Muscle layer of colon (tissue), 2 donors: ENCODE data around the gene HPS1.
A peak's percentile ranks its signal among the peaks of the same experiment; 100 is the strongest.

Source experiments
- H3K27ac ChIP-seq: one replicate; pipeline ENCODE4 v1.7.0; 2013; ENCODE audit warnings: low read depth, mild to moderate bottlenecking, low read length, moderate library complexity
- H3K27me3 ChIP-seq, 2 donors: one replicate each; pipeline ENCODE4 v1.7.0; 2013; ENCODE audit warnings: low read length in 2 of 2, mild to moderate bottlenecking in 2 of 2; ENCODE audit not compliant: insufficient read depth in 2 of 2, control insufficient read depth in 1 of 2
- H3K36me3 ChIP-seq: one replicate; pipeline ENCODE4 v1.7.0; 2013; ENCODE audit warnings: mild to moderate bottlenecking, low read length; ENCODE audit not compliant: insufficient read depth
- H3K4me1 ChIP-seq: one replicate; pipeline ENCODE4 v1.7.0; 2013; ENCODE audit warnings: mild to moderate bottlenecking, low read length; ENCODE audit not compliant: insufficient read depth
- H3K4me3 ChIP-seq, 2 donors: one replicate each; pipeline ENCODE4 v1.7.0; 2013; ENCODE audit warnings: low read length in 2 of 2, low read depth in 1 of 2, mild to moderate bottlenecking in 1 of 2, moderate library complexity in 1 of 2
- H3K9ac ChIP-seq: one replicate; pipeline ENCODE4 v1.7.0; 2013; ENCODE audit warnings: low read length
- H3K9me3 ChIP-seq: one replicate; pipeline ENCODE4 v1.7.0; 2013; ENCODE audit warnings: mild to moderate bottlenecking, low read length
- donor health status: abdominal sarcoma.
- donor health status: Adenocarcinoma of cecum.

HPS1 gene

DNA sequence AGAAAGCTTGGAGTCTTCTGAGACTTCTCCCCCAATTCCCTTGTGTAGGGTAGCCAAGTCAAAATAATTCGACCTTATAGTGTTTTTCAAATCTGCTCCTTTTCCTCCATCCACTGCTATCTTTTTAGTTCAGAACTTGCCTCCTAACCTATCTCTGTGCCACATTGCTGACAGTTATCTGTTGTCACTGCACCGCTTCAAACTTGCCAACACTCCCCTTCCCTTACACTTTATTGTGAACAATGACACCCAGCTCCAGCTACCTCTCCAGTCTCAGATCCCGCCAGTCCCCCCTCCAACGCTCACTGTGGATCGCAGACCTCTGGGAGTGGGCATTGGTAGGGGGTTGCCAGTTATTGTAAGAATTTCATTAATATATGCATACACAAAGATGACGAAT, 16.3 kb upstream of the HPS1 start:
- no peaks in the 10 kb centered on the region for H3K4me1 ChIP-seq
- H3K9me3 ChIP-seq, result no peaks in the 10 kb centered on the region
- H3K27me3 ChIP-seq, result no peaks in the 10 kb centered on the region
- no peaks in the 10 kb centered on the region for H3K36me3 ChIP-seq
- no peak overlapping the region for H3K9ac ChIP-seq
- no peak overlapping the region for H3K27ac ChIP-seq
- H3K4me3 ChIP-seq, result no peak overlapping the region

GRCh38 chr10:98461500-98461842, 14.7 kb upstream of the HPS1 start:
- no peaks in the 10 kb centered on the region for H3K4me1 ChIP-seq
- H3K9ac ChIP-seq, result no peak overlapping the region
- no peak overlapping the region for H3K4me3 ChIP-seq
- no peak overlapping the region for H3K27ac ChIP-seq
- no peaks in the 10 kb centered on the region for H3K27me3 ChIP-seq
- no peaks in the 10 kb centered on the region for H3K9me3 ChIP-seq
- H3K36me3 ChIP-seq, result no peaks in the 10 kb centered on the region

DNA sequence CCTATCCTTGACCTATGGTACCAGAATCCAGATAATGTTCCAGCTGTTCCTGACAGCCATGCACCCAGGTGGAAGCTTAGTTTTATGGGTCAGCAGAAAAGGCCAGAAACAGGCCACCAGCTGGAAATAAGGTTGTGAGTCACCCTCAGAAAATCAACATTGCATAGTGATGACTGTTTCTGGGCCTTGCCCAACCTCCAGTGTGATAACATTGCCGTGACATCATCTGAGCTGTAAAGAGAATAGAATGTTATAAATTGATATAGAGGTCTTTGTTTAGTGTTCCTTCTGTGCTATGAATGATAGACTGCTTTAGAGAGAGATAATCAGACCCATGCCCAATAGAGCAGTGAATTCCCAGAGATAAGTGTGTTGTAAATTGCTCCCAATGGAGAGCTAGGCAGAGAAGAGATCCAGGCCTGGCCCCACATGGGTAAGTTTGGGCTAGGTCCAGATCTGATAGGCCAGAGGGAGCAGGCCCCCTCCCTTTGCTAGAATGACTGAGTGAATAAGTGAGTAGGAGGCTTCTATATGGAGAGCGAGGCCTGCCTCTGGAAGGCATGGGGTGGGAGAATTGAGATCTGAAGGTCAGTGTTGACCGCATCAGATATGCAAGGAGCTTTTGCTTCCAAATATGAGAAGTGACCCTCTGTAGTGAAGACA, 14.2 kb upstream of the HPS1 start:
- Histone ChIP-seq H3K27me3 (no peaks in the 10 kb centered on the region), H3K4me1 (no peaks in the 10 kb centered on the region), H3K9ac (no peak overlapping the region), H3K9me3 (no peaks in the 10 kb centered on the region), H3K27ac (no peak overlapping the region), H3K36me3 (no peaks in the 10 kb centered on the region), H3K4me3 (no peak overlapping the region)

DNA sequence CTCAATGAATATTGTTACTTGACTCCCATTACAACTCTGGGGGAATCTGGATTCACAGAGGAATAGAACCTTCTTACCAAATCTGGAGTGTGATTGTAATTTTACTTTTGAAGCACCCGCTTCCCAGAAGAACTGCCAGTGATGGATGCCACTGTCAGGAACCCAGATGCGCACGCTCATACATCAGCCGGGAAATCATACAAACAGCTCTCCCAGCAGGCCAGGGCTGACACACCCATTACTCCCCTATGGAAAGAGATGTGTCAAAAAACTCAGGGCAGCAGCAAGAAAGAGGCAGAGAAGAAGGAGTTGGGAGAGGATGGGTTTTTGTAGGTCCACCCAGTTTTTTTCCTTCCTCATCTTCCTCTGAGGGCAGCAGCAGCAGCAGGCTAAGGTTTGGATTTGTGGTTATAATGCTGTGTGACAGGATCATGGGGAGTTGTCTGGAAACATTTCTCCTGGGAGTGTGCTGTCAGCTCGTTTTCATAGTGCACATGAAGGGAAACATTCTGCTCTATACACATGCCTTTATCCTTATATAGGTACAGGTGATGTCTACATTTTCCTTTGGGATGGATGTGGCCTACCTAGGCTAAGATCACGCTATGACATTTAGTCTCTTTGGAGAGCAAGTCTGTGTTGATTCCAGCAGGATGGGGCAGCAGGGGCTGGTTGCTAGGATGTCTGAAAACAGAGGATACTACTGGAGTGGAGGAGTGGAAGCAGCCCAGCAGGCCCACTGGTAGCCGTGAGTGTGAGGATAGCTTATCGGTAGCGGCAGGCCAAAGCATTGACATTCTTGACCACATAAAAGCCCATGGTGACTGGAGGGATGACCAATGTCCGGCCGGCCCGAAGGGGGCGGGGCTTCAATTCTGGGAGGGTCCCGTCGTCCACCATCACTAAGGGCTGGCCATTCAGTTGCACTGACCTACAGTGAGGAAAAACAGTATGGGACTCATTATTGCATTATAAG, 12.4 kb upstream of the HPS1 start:
- no peaks in the 10 kb centered on the region for H3K4me1 ChIP-seq
- no peak overlapping the region for H3K9ac ChIP-seq
- no peaks in the 10 kb centered on the region for H3K27me3 ChIP-seq
- no peak overlapping the region for H3K4me3 ChIP-seq
- no peaks in the 10 kb centered on the region for H3K36me3 ChIP-seq
- H3K9me3 ChIP-seq, result no peaks in the 10 kb centered on the region
- no peak overlapping the region for H3K27ac ChIP-seq

DNA sequence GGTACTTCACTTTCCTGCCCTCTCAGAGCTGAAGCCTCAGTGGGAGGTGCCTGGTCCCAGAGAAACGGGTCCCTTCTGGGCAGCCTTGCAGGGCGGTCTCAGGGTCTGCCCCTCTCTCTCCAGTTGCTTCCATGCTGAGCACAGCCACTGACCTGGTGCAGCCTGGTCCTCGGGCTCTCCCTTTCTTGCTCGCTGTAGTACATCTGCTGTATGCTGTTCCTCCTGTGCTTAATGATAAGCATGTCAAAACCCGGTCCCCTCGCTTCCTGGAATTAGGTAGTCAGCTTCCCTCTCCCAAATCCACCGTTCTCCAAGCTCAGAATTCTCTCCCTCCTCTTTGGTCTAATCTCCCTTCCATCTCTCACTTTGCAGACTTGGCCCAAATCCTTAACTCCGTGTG, 11.0 kb upstream of the HPS1 start:
- Histone ChIP-seq H3K4me1 (no peaks in the 10 kb centered on the region), H3K9ac (no peak overlapping the region), H3K36me3 (no peaks in the 10 kb centered on the region), H3K4me3 (no peak overlapping the region), H3K27ac (no peak overlapping the region), H3K27me3 (no peaks in the 10 kb centered on the region), H3K9me3 (no peaks in the 10 kb centered on the region)

GRCh38 chr10:98456686-98457482, 10.1 kb upstream of the HPS1 start:
- H3K4me1 ChIP-seq, result no peaks in the 10 kb centered on the region
- no peak overlapping the region for H3K27ac ChIP-seq
- no peak overlapping the region for H3K4me3 ChIP-seq
- H3K27me3 ChIP-seq, result no peaks in the 10 kb centered on the region
- no peaks in the 10 kb centered on the region for H3K9me3 ChIP-seq
- H3K9ac ChIP-seq, result no peak overlapping the region
- H3K36me3 ChIP-seq, result no peaks in the 10 kb centered on the region

GRCh38 chr10:98456043-98456570, 9.4 kb upstream of the HPS1 start:
- no peak overlapping the region for H3K27ac ChIP-seq
- H3K27me3 ChIP-seq, result no peaks in the 10 kb centered on the region
- no peaks in the 10 kb centered on the region for H3K4me1 ChIP-seq
- H3K9me3 ChIP-seq, result no peaks in the 10 kb centered on the region
- H3K4me3 ChIP-seq, result no peak overlapping the region
- H3K36me3 ChIP-seq, result no peaks in the 10 kb centered on the region
- no peak overlapping the region for H3K9ac ChIP-seq

DNA sequence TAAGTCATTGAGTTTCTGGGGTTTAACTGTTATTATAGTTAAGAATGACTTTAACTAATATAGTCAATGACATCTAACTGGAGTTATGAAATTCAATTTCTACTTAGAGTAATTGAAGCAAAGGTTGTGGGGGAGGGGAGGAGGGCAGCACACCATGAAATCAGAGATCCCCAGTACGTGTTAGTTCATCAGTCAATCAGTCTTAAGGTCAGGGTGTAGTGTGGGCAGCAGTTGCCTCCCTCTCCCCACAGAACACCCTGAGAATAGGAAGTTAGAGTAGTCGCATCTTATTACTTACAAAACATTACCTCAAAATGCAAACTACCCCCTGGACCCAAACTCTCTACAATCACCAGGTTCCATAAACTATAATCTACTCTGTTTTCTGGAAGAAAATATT, 7.0 kb upstream of the HPS1 start:
- Histone ChIP-seq H3K27me3 (no peaks in the 10 kb centered on the region), H3K4me3 (no peak overlapping the region), H3K4me1 (no peaks in the 10 kb centered on the region), H3K36me3 (no peaks in the 10 kb centered on the region), H3K27ac (no peak overlapping the region), H3K9ac (no peak overlapping the region), H3K9me3 (no peaks in the 10 kb centered on the region)

DNA sequence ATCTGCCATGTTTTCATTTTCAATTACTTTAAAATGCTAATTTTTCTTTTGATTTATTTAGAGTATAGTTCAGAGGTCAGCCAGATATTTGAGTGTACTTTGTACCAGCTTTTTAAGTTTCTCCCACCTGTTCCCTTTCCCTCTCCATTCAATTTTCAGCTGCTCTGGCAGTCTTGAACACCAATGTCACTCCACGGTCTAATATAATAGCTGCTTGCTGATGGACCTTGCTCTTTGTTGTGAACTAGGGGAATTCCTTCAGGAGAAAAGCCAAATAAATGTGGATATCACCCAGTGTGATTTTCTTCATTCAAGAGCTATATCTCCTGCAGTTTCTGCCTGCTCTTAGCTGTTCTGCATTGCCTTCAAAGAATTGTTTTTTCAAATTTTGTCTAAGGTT, 3.9 kb upstream of the HPS1 start:
- Histone ChIP-seq H3K9me3 (no peaks in the 10 kb centered on the region), H3K27ac (no peak overlapping the region), H3K4me1 (peaks cover 7% of the 10 kb centered on the region), H3K27me3 (no peaks in the 10 kb centered on the region), H3K4me3 (no peak overlapping the region), H3K9ac (no peak overlapping the region), H3K36me3 (no peaks in the 10 kb centered on the region)

DNA sequence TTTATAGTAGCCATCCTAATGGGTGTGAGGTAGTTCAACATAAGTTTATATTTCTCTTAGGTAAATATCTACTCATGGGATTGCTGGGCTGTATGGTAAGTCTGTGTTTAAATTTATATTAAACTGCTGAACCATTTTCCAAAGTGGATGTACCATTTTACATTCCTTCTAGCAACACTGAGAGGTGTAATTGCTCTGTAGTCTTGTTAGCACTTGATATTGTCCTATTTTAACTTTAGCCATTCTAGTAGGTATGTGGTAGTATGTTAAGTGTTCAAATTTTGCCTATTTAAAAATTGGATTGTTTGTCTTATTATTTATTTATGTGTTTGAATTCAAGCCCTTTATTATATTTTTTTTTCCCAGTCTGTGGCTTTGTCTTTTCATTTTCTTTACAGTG, 2.6 kb upstream of the HPS1 start:
- Histone ChIP-seq H3K4me1 (peaks cover 10% of the 10 kb centered on the region), H3K36me3 (peaks cover 10% of the 10 kb centered on the region), H3K27me3 (no peaks in the 10 kb centered on the region)

DNA sequence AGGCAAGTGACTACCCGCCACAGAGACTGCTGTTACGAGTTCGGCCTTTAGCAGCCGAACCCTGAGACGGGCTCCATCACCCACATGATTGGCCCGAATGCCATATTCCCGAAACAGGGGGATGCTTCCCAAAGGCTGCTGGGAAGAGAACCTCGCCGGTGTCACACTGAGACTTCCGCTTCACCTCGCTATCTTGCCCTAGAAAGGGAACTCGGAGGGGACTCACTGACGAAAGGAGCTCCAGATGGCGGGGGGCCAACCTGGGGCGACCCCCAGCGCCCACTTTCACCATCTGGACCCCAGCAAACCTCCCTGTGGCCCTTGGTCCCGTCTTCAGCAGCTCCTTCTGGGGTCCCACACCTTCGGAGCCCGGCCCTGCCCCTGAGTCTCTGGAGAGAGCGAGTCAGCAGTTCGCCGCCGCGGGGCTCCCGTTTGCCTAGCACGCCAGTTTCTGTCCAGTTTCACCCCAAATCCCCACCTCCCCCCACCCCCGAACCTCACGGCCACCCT, 529 bp downstream of the HPS1 start:
- Histone ChIP-seq H3K9ac (peak overlapping the region; percentile 83), H3K4me1 (peaks cover 10% of the 10 kb centered on the region), H3K27ac (peak overlapping the region; percentile 98), H3K4me3 (peak overlapping the region; percentile 87 to 98), H3K27me3 (no peaks in the 10 kb centered on the region), H3K9me3 (no peaks in the 10 kb centered on the region), H3K36me3 (peaks cover 32% of the 10 kb centered on the region)

More for the DNA sequence above, 2.6 kb upstream of the HPS1 start:
- Histone ChIP-seq H3K27ac (no peak overlapping the region), H3K9me3 (no peaks in the 10 kb centered on the region), H3K9ac (no peak overlapping the region), H3K4me3 (no peak overlapping the region)
